Endothelial cell of umbilical vein (primary cell): ENCODE measurements around the gene PROZ.

Experiments used
- EZH2 ChIP-seq: IDR thresholded peaks from 2 replicates; pipeline ENCODE4 v1.6.1; 2012; ENCODE audit warnings: borderline replicate concordance, low read depth, mild to moderate bottlenecking, moderate library complexity, low read length, inconsistent platforms; ENCODE audit not compliant: severe bottlenecking
- FOS ChIP-seq: IDR thresholded peaks from 2 replicates; pipeline ENCODE4 v1.6.1; 2011; ENCODE audit warnings: mild to moderate bottlenecking, low read length, moderate library complexity, borderline replicate concordance; ENCODE audit not compliant: insufficient read depth
- GATA2 ChIP-seq: IDR thresholded peaks from 2 replicates; pipeline ENCODE4 v1.7.0; 2011; ENCODE audit warnings: low read depth, mild to moderate bottlenecking, moderate library complexity, mixed read lengths, low read length; ENCODE audit not compliant: insufficient read length, insufficient read depth
- MYC ChIP-seq: IDR thresholded peaks from one replicate; pipeline ENCODE4 v1.6.1; 2011; ENCODE audit warnings: mild to moderate bottlenecking, low read depth, low read length
- POLR2A ChIP-seq: IDR thresholded peaks from 2 replicates; pipeline ENCODE4 v1.6.1; 2012; ENCODE audit warnings: low read depth, mild to moderate bottlenecking, control low read depth, low read length
- POLR2AphosphoS5 ChIP-seq: IDR thresholded peaks from 2 replicates; pipeline ENCODE4 v1.6.1; 2012; ENCODE audit warnings: low read depth, mild to moderate bottlenecking, control low read depth, low read length, moderate library complexity; ENCODE audit not compliant: insufficient read depth
- TF ChIP-seq, protein P1 (sequence below), 2 donors: IDR thresholded peaks; 1 replicate in 1 of 2; 2 replicates in 1 of 2; pipeline ENCODE4 v1.5.1; 2011; ENCODE audit warnings: low read length in 2 of 2, mild to moderate bottlenecking in 2 of 2, moderate library complexity in 2 of 2, control low read depth in 1 of 2, inconsistent platforms in 1 of 2, low read depth in 1 of 2; ENCODE audit not compliant: insufficient read depth in 1 of 2; ENCODE audit errors: extremely low read depth in 1 of 2
- TF ChIP-seq, protein P2 (sequence below): IDR thresholded peaks from 2 replicates; pipeline ENCODE4 v1.6.1; 2011; ENCODE audit not compliant: insufficient read depth, insufficient read length

DNA sequence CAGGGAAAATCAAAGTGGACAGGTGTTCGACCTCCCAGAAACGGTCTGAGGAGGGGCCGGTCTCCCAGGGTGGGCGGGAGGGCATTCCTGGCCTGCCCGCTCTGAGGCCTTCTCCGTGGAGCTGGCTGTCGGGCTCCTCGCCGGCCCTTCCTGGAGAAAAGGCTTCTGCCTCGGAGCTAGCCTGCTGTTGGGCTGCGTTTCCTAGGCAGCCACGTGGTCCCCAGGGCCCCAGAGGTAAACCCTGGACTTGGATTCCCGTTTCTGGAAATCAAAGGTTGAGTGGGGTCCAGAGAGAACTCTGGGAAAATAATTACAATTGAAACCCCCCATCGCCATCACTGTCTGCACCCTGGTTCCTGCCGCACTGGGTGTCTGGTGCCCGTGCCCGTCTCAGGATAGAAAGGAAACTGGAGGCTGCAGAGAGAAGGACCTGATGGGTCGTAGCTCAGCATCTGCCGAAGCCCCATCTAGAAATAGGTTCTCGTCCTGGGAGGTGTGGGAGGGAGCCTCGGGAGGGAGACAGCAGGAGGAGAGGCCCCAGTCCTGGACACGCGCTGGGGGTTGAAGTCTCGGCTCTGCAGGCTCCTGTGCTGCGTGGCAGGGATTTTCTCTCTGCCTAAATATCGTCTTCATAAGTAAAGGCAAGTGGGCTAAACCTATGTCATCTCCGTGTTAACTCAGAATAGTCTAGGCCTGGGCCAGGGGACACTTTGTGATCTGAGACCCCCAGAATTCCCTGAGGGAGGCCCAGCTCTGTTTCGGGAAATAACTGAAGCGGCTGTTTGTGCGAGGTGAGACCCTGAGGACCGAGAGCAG is 7.7 kb upstream of the PROZ start:
- no peak for TF ChIP-seq POLR2AphosphoS5
- TF ChIP-seq, protein P1, sequence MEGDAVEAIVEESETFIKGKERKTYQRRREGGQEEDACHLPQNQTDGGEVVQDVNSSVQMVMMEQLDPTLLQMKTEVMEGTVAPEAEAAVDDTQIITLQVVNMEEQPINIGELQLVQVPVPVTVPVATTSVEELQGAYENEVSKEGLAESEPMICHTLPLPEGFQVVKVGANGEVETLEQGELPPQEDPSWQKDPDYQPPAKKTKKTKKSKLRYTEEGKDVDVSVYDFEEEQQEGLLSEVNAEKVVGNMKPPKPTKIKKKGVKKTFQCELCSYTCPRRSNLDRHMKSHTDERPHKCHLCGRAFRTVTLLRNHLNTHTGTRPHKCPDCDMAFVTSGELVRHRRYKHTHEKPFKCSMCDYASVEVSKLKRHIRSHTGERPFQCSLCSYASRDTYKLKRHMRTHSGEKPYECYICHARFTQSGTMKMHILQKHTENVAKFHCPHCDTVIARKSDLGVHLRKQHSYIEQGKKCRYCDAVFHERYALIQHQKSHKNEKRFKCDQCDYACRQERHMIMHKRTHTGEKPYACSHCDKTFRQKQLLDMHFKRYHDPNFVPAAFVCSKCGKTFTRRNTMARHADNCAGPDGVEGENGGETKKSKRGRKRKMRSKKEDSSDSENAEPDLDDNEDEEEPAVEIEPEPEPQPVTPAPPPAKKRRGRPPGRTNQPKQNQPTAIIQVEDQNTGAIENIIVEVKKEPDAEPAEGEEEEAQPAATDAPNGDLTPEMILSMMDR (IDR thresholded peaks at IDR 0.05; ENCODE audit: extremely low read depth in 1 of 2, insufficient read depth in 1 of 2, low read depth in 1 of 2, low read length in 2 of 2): no peak
- no peak for TF ChIP-seq POLR2A
- TF ChIP-seq EZH2: no peak
- no peak for TF ChIP-seq MYC
- no peak for TF ChIP-seq GATA2
- TF ChIP-seq FOS: no peak
- TF ChIP-seq, protein P2, sequence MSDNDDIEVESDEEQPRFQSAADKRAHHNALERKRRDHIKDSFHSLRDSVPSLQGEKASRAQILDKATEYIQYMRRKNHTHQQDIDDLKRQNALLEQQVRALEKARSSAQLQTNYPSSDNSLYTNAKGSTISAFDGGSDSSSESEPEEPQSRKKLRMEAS: no peak
